ENCODE measurements around the gene ARID1A. TPM values are rescaled to one million over a fixed set of nuclear protein-coding genes. Genes with fewer than 3 reads are reported as not detected.
"Not testable (repeated sequence)": the region's sequence is repeated elsewhere in the genome, so short reads cannot be mapped to it uniquely, and the experiment has no call there.

Gene ARID1A
- total RNA-seq: 100 to 1,000 TPM; 118 to 124 TPM

- Mint-ChIP-seq H3K36me3 (peaks cover 5% of the 10 kb centered on the region), H3K27ac (peak within 1 kb of the TSS; percentile 97), H3K4me1 (peaks cover 20% of the 10 kb centered on the region), H3K27me3 (no peaks in the 10 kb centered on the region), H3K4me3 (peak within 1 kb of the TSS; percentile 90), H3K9me3 (no peaks in the 10 kb centered on the region)
- DNase-seq (peak; percentile 98), ATAC-seq (ENCODE audit: low read depth) (peak; percentile 64)
- POLR2A ChIA-PET: interaction anchor here (1.3 to 15.0 kb wide), 5 partner anchors 12 to 408 kb away, joined by 4 to 357 read pairs (median 12); partner anchors contain the start of gene PIGV
These were observed at the start of gene ARID1A for GRCh38 chr1:26695356-26696118. Gene ARID1A (plus strand): TSS chr1:26696015. CDS start chr1:26696404, 389 bp downstream.

DNA sequence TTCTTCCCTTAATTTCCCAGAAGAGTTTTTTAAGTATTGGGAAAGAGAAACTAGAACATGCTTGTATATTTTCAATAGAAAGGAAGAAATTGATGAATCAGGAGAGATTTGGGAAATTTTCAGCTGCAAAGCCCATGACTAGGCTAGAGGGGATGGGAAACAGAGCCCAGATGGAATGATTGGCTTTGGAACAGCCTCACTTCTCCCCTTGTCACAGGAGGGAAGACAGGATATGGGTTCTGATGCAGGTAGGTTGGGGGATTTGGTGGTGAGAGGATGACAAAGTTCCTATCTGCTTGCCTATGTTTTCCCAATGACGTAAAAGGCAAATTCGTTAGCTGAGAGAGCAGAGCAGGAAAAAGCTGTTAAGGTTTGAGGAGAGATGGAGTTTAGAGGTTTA is 31.0 kb upstream of the ARID1A start:
- ATAC-seq (ENCODE audit: low read depth) (no peak), DNase-seq (no peak)
- no peaks in the 10 kb centered on the region for H3K4me1 Mint-ChIP-seq
- peaks cover 11% of the 10 kb centered on the region for H3K27me3 Mint-ChIP-seq
- no peaks in the 10 kb centered on the region for H3K36me3 Mint-ChIP-seq
- no peak overlapping the region for H3K27ac Mint-ChIP-seq
- H3K9me3 Mint-ChIP-seq: no peaks in the 10 kb centered on the region
- no peak overlapping the region for H3K4me3 Mint-ChIP-seq
- POLR2A ChIA-PET: no interaction called here

- no peaks in the 10 kb centered on the region for H3K9me3 Mint-ChIP-seq
- peaks cover 7% of the 10 kb centered on the region for H3K27me3 Mint-ChIP-seq
- no peak overlapping the region for H3K27ac Mint-ChIP-seq
- H3K36me3 Mint-ChIP-seq: no peaks in the 10 kb centered on the region
- H3K4me3 Mint-ChIP-seq: no peak overlapping the region
- ATAC-seq (ENCODE audit: low read depth) (no peak), DNase-seq (no peak)
- POLR2A ChIA-PET: no interaction called here
- H3K4me1 Mint-ChIP-seq: no peaks in the 10 kb centered on the region
These were observed 29.0 kb upstream of the ARID1A start for GRCh38 chr1:26666855-26667254.

GRCh38 chr1:26668106-26668786 is 27.6 kb upstream of the ARID1A start:
- DNase-seq; H3K36me3 Mint-ChIP-seq; POLR2A ChIA-PET; H3K4me3 Mint-ChIP-seq; H3K9me3 Mint-ChIP-seq; H3K27ac Mint-ChIP-seq; H3K27me3 Mint-ChIP-seq; H3K4me1 Mint-ChIP-seq; ATAC-seq (ENCODE audit: low read depth): not testable (repeated sequence)

DNA sequence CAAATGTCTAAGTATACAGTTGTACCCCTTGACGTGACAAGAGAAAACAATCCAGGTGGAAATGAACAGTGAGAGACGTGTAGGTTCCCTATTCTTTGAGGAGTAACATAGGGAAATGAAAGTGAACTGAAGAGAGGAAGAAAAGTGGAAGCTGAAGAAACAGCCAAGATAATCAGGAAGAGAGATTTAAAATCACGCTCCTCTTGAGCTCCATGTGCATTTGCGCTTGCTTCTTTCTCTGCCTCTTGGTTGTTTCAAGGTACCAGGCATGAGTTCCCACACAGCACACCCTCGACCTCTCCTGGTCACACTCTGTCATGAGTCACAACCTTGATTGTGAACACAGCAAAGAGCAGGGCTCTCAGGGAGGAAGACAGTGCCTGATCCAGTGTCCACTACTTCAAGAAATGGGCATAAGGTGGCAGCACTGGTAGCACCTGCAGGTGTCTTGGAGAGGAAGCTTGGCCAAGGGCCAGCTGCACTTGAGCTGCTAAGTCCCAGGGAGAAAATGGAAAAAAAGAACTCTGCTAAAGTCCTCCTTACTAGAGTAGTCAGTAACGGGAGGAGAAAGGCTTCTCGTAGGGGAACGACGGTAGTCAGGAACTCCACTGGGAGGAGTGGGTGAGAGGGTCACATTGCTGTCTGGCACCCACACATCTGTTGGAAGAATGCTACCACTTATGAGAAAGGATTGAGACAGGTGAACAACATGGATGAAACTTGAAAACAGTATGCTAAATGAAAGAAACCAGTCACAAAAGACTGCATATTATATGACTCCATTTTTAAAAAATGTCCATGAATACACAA is 18.3 kb upstream of the ARID1A start:
- POLR2A ChIA-PET: interaction anchor here (0.8 to 3.8 kb wide), 5 partner anchors 15 to 112 kb away, joined by 3 to 26 read pairs (median 3); partner anchors contain the start of gene PIGV
- Mint-ChIP-seq H3K27me3 (no peaks in the 10 kb centered on the region), H3K9me3 (no peaks in the 10 kb centered on the region), H3K27ac (peak overlapping the region; percentile 56), H3K36me3 (no peaks in the 10 kb centered on the region), H3K4me1 (peaks cover 18% of the 10 kb centered on the region), H3K4me3 (peak overlapping the region; percentile 41)
- peak; percentile 98 for ATAC-seq (ENCODE audit: low read depth)
- DNase-seq: peak; percentile 40

DNA sequence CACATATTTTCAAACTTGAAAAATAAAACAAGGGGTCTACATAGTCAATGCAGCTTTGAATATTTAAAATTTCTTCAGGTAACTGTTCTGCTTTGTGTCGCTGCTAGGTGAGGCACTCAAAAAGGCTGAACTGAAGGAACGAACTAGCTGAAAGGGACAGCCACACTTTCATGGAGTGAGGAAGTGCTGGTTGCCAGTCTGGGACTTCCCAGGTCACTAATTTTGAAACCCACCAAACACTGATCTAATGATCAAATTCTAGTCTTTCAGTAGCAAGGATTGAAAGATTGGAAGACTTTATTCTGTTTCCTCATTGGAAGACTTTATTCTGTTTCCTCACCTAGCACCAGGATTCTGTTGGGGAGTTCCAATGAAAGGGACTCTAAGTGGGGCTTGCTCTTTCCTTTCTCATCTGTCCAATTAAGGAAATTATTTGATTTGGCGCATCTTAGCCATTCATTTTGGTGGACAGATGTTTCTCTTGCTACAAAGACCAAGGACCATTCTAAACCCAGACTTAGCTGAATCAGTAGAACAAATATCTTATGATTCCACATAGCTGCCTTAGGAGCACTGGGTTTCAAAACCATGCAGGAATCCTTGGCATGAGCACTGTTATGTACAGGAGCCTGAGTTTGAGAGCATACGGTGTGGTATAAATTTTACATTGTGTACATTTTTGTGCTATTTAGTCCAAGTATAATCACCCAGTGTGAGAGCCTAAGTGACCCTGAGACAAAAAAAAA is 10.9 kb upstream of the ARID1A start:
- ATAC-seq (ENCODE audit: low read depth) (no peak), DNase-seq (no peak)
- H3K36me3 Mint-ChIP-seq: no peaks in the 10 kb centered on the region
- H3K9me3 Mint-ChIP-seq: no peaks in the 10 kb centered on the region
- POLR2A ChIA-PET: no interaction called here
- peaks cover 12% of the 10 kb centered on the region for H3K4me1 Mint-ChIP-seq
- H3K4me3 Mint-ChIP-seq: no peak overlapping the region
- no peak overlapping the region for H3K27ac Mint-ChIP-seq
- H3K27me3 Mint-ChIP-seq: no peaks in the 10 kb centered on the region

DNA sequence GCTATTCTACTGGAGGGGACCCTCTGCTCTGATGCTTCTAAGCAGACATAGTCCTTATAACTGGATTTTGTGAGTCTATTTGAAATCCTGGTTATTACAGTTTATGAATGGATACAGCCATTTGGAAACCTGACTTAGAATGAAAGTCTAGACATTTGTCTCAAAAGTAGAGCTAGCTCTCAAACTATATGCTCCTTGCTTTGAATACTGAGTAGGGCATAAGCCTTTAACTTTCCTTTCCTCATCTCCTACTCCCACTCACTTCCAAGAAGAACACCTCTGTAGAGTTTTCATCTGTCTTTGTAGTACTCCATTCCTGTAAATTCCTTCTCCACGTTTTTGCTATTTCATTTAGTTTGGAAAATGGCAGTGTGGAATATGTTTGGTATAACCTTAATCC is 9.0 kb upstream of the ARID1A start:
- DNase-seq (no peak), ATAC-seq (ENCODE audit: low read depth) (no peak)
- POLR2A ChIA-PET: interaction anchor here (0.6 kb wide), 1 partner anchor 23 kb away, joined by 6 read pairs; no protein-coding TSS in a partner anchor
- Mint-ChIP-seq H3K4me1 (peaks cover 11% of the 10 kb centered on the region), H3K9me3 (no peaks in the 10 kb centered on the region), H3K27me3 (no peaks in the 10 kb centered on the region), H3K4me3 (no peak overlapping the region), H3K27ac (no peak overlapping the region), H3K36me3 (no peaks in the 10 kb centered on the region)

- no peak overlapping the region for H3K27ac Mint-ChIP-seq
- no peaks in the 10 kb centered on the region for H3K27me3 Mint-ChIP-seq
- no peak overlapping the region for H3K4me3 Mint-ChIP-seq
- peaks cover 17% of the 10 kb centered on the region for H3K4me1 Mint-ChIP-seq
- no peaks in the 10 kb centered on the region for H3K36me3 Mint-ChIP-seq
- H3K9me3 Mint-ChIP-seq: no peaks in the 10 kb centered on the region
- ATAC-seq (ENCODE audit: low read depth) (no peak), DNase-seq (no peak)
- POLR2A ChIA-PET: no interaction called here
These were observed 6.3 kb upstream of the ARID1A start for GRCh38 chr1:26689504-26689903.

GRCh38 chr1:26690157-26690556 is 5.7 kb upstream of the ARID1A start:
- no peaks in the 10 kb centered on the region for H3K27me3 Mint-ChIP-seq
- H3K36me3 Mint-ChIP-seq: no peaks in the 10 kb centered on the region
- peaks cover 21% of the 10 kb centered on the region for H3K4me1 Mint-ChIP-seq
- DNase-seq (no peak), ATAC-seq (ENCODE audit: low read depth) (no peak)
- no peak overlapping the region for H3K27ac Mint-ChIP-seq
- no peak overlapping the region for H3K4me3 Mint-ChIP-seq
- no peaks in the 10 kb centered on the region for H3K9me3 Mint-ChIP-seq
- POLR2A ChIA-PET: interaction anchor here (3.6 to 15.0 kb wide), 3 partner anchors 12 to 97 kb away, joined by 26 to 357 read pairs (median 39); partner anchors contain the start of gene PIGV

GRCh38 chr1:26690576-26691031 is 5.2 kb upstream of the ARID1A start:
- Mint-ChIP-seq H3K36me3 (no peaks in the 10 kb centered on the region), H3K4me3 (no peak overlapping the region), H3K27me3 (no peaks in the 10 kb centered on the region), H3K27ac (no peak overlapping the region), H3K9me3 (no peaks in the 10 kb centered on the region), H3K4me1 (peaks cover 21% of the 10 kb centered on the region)
- no peak for ATAC-seq (ENCODE audit: low read depth)
- DNase-seq: no peak
- POLR2A ChIA-PET: interaction anchor here (3.2 to 15.0 kb wide), 4 partner anchors 12 to 97 kb away, joined by 26 to 357 read pairs (median 40); partner anchors contain the start of gene PIGV

DNA sequence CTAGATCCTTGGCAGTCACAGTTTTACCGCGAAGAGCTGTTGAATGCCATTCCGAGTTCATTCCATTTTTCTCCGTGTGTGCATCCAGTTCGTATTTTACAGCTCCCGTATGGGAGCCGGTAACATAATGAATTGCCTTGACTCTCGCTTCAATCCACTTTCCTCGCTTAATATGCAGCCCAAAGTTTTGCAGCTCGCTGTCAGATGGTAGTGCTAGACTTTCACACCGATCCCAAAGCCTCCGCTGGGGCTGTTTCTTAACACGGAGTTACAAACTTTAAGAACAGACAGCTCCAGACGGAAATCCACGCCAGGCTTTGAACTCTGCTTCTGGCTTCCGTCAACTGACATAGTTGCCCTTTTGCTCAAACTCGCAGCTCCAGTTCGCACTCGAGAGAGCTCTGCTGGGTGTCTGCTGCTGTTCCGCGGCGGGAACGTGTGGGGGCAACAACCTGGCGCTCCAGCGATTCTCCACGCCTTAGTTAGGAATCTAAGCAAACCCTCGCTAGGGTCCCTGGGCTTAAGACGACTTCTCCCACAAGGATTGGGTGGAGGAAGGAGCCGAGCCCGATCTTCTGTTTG is 3.5 kb upstream of the ARID1A start:
- POLR2A ChIA-PET: interaction anchor here (0.6 to 15.0 kb wide), 21 partner anchors 10 to 198 kb away, joined by 3 to 357 read pairs (median 5); partner anchors contain the start of genes GPN2, PIGV and ZDHHC18
- ATAC-seq (ENCODE audit: low read depth) (peak; percentile 44), DNase-seq (peak; percentile 78)
- Mint-ChIP-seq H3K36me3 (no peaks in the 10 kb centered on the region), H3K27me3 (no peaks in the 10 kb centered on the region), H3K4me1 (peaks cover 20% of the 10 kb centered on the region), H3K27ac (peak overlapping the region; percentile 97), H3K9me3 (no peaks in the 10 kb centered on the region), H3K4me3 (peak overlapping the region; percentile 90)
